AG04449 (cell line): Measurements from ENCODE around the gene RNF149.

Experiments
- CTCF ChIA-PET: fragments of 350-600 bp; formaldehyde crosslinking; extraction: SDS; loops from one replicate; lab custom pipeline; 2021; ENCODE audit warnings: antibody characterized with exemption; lab: Yijun Ruan, JAX
- POLR2A ChIA-PET: fragments of 400-600, 350-600 bp; formaldehyde crosslinking; extraction: SDS; loops from one replicate; lab custom pipeline; 2020; ENCODE audit warnings: antibody characterized with exemption, inconsistent platforms; lab: Yijun Ruan, JAX
- DNase-seq: peaks from one replicate; pipeline ENCODE4 v3.0.0-alpha.2; 2010; ENCODE audit warnings: low read depth, low spot score
- H3K4me3 ChIP-seq: 2 replicates; pipeline ENCODE4 v1.5.1; 2011; ENCODE audit warnings: low read depth, mild to moderate bottlenecking, control low read depth, low read length
- TF ChIP-seq, protein P1 (sequence below): IDR thresholded peaks from one replicate; pipeline ENCODE4 v1.5.1; 2011; ENCODE audit warnings: mild to moderate bottlenecking, moderate library complexity, low read length, control low read depth, inconsistent platforms; ENCODE audit not compliant: insufficient read depth; ENCODE audit errors: missing control alignments

RNF149 gene

GRCh38 chr2:101307950-101308431 is 510 bp downstream of the RNF149 start:
- ChIA-PET POLR2A (interaction anchor here (0.7 to 1.2 kb wide), 3 partner anchors 28 to 55 kb away, joined by 3 read pairs; partner anchors contain the start of gene CNOT11), CTCF (interaction anchor here (2.4 kb wide), 1 partner anchor 34 kb away, joined by 12 read pairs; no protein-coding TSS in a partner anchor)
- DNase-seq: no peak
- H3K4me3 ChIP-seq: peak overlapping the region; percentile 84
- TF ChIP-seq, protein P1, sequence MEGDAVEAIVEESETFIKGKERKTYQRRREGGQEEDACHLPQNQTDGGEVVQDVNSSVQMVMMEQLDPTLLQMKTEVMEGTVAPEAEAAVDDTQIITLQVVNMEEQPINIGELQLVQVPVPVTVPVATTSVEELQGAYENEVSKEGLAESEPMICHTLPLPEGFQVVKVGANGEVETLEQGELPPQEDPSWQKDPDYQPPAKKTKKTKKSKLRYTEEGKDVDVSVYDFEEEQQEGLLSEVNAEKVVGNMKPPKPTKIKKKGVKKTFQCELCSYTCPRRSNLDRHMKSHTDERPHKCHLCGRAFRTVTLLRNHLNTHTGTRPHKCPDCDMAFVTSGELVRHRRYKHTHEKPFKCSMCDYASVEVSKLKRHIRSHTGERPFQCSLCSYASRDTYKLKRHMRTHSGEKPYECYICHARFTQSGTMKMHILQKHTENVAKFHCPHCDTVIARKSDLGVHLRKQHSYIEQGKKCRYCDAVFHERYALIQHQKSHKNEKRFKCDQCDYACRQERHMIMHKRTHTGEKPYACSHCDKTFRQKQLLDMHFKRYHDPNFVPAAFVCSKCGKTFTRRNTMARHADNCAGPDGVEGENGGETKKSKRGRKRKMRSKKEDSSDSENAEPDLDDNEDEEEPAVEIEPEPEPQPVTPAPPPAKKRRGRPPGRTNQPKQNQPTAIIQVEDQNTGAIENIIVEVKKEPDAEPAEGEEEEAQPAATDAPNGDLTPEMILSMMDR: no peak

DNA sequence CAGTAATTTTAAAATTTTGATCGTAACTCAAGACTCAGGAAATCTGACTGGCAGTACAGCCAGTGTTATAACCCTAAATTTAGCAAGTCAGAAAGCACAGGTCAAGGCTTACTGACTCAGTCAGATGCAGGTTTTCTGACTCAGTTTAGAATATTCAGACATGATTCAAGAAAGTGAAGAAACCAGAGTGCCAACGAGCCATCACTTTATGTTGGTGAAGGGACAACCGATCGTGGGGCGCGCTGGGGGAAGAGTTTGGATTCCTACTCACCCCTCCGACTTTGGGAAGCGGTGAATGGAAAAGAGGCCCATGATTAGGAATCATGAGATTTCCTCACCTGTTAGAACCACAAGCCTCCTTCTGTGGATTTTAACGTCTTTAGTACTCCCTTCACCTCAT is 998 bp downstream of the RNF149 start:
- ChIA-PET CTCF (no interaction called here), POLR2A (interaction anchor here (1.0 kb wide), 1 partner anchor 35 kb away, joined by 3 read pairs; no protein-coding TSS in a partner anchor)
- no peak for DNase-seq
- TF ChIP-seq, protein P1: no peak
- peak overlapping the region; percentile 84 for H3K4me3 ChIP-seq

GRCh38 chr2:101306410-101306809 is 2.1 kb downstream of the RNF149 start:
- DNase-seq: no peak
- TF ChIP-seq, protein P1: no peak
- POLR2A ChIA-PET: interaction anchor here (1.3 kb wide), 1 partner anchor 10 kb away, joined by 3 read pairs; no protein-coding TSS in a partner anchor
- CTCF ChIA-PET: interaction anchor here (1.5 kb wide), 1 partner anchor 10 kb away, joined by 3 read pairs; no protein-coding TSS in a partner anchor
- peak overlapping the region; percentile 84 for H3K4me3 ChIP-seq

DNA sequence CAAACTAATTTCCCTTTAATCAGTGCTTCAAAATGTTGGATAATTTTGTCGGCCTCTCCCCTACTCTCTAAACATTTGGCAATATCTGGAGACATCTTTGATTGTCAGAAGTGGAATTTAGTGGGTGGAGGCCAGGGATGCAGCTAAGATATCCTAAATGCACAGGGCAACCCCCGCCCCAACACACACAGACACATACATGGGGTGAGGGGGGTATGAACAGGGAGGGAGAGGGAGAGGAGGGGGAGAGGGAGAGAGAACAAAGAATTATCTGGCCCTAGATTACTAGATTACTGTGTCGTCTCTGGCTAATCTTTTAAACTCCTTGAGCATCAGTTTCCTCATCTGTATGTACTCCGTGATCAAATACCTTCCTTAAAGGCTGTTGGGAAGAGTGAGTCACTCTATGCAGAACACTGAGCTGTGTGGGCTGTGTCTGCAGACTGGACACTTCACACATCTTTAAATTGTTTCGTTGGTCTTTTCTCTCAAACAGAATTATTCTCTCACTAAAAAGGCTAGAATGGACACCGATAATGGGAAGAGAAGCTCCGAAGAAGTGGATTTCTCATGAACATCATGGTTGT is 2.9 kb downstream of the RNF149 start:
- H3K4me3 ChIP-seq: no peak overlapping the region; the same call in 1 of the 2 replicates
- ChIA-PET POLR2A (interaction anchor here (1.3 kb wide), 1 partner anchor 9 kb away, joined by 3 read pairs; no protein-coding TSS in a partner anchor), CTCF (interaction anchor here (1.5 kb wide), 1 partner anchor 9 kb away, joined by 3 read pairs; no protein-coding TSS in a partner anchor)
- DNase-seq: no peak
- TF ChIP-seq, protein P1: no peak

DNA sequence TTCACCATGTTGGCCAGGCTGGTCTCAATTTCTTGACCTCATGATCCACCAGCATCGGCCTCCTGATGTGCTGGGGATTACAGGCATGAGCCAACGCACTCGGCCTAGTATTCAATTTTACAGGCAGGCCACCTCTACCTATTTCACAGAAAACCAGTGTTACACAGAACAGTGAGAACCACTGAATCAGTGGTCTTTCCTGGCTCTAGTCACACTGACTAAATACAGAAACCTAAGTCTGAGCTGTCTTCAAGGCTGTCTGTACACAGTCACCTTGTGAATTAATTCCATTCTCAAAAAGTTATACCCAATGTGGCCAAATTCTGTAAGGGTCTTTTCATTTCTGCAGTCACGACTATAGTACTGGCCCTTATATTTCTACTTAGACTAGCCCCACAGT is 3.5 kb downstream of the RNF149 start:
- no peak for DNase-seq
- TF ChIP-seq, protein P1: no peak
- ChIA-PET CTCF (no interaction called here), POLR2A (interaction anchor here (1.3 kb wide), 1 partner anchor 8 kb away, joined by 3 read pairs; no protein-coding TSS in a partner anchor)
- H3K4me3 ChIP-seq: no peak overlapping the region

GRCh38 chr2:101303688-101304087 is 4.8 kb downstream of the RNF149 start:
- POLR2A ChIA-PET: no interaction called here
- H3K4me3 ChIP-seq: no peak overlapping the region
- TF ChIP-seq, protein P1: no peak
- no peak for DNase-seq
- CTCF ChIA-PET: no interaction called here
